GM19395 (cell line): Measurements from ENCODE around the gene MYO1B.

Source experiments
- ATAC-seq: cut with Tn5 transposase; IDR thresholded peaks from one replicate; pipeline ENCODE4 v1.9.1; 2021; ENCODE audit warnings: mild to moderate bottlenecking, moderate library complexity; ENCODE audit not compliant: unreplicated experiment

Gene MYO1B

DNA sequence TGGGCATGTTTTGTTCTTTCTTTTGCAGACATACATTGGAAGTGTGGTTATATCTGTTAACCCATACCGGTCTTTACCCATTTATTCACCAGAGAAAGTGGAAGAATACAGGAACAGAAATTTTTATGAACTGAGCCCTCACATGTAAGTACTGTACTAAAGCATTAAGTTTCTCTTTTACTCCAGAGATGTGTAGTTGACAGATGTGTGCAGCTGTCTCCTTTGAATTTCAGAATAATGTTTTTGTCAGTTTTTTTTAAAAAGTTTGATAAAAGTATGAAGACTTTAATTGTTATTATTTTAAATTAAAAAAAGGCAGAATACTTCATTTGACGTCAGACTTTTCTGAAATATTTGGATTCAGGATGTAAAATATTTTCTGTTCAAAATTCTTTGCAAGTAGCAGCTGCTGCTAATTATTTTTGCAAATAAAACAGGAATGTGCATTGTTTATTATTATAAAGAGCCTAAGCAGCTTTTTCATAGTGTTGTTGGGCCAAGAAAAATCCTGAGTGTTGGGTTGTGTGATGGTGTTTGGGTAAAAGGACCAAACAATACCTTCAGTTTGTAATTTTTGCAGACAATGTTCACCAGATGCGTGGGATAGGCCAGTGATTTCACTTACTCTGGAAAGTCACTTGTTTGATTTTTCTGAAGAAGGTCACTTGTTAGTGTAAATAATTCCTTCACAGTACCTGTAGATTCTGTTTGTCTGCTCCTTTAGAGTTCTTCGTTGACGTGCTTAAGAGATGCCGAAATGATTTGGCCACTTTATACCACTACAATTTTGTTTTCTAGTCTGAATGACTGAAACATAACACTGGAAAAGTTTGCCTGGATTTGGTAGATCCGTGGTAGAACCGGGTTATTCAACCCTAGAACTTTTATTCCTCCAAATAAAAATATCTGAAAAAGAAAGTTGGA, 51.1 kb downstream of the MYO1B start:
- no peak for ATAC-seq

DNA sequence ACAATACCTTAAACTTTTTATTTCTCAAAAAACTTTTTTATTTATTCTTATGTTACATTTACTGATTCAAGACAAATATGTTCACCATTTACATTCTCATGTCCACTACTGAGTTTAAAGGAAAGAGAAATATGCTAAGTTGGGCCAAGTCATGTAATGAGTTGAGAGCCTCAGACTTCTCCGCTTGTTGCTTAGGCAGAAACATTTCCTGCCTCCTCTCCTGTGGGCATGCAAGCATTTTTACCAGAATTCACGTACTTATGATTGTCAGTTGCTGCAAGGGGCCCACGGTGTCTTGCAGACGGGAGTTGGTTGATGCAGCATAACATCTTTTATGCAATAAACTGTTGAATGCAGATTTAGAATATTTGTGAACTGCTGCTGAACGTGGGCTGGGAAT, 51.8 kb downstream of the MYO1B start:
- ATAC-seq = no peak

DNA sequence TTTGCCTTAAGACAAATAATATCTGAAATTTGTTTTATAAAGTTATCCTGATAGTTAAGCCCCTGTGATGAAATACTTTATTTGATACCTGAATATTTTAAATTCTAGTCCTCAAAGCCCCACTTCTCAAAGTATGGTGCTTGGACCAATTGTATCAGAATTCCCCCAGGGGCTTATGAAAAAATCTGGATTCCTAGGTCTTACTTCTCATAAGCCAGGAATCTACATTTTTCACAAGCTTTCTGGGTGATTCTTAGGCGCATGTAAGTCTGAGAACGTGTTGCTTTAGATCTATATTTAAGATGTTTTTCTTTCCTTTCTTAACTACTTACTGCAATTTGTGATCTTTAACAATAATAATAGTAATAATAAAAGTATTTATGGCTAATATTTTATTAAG, 53.1 kb downstream of the MYO1B start:
- no peak for ATAC-seq

DNA sequence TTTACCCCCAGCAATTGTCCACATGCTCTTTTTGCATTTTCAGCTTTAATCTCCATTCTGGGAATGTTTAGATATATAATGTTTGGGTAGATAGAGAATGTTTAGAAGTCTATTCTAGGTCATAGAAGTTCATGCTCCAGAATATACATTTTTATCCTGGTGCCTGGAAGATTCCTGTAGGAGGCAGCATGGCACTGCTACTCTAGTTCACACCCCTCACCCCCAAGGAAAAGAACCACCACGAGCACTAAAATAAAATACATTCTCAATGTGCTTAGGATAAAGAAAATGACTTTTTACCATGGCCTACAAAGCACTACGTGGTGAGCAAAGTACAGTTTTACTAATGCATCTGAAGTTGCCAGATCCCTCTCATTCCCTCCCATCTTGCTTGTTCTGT, 53.8 kb downstream of the MYO1B start:
- no peak for ATAC-seq

DNA sequence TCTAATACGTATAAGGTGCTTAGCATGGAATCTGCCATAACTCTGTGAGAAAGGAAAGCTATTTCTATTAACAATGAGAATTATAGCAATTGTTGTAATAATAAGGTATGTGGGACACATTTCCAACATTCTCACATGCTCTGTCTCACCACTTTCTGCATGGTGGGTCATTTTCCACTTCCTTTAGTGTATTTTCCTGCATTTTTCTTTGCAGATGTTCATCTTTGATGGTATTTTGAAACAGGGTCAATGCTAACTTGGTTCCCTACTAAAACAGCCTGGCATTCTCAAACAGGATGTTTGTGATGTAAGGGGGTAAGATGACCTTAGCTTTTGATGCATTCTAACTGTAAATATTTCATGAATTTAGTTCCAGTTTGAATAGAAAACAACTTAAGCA, 54.7 kb downstream of the MYO1B start:
- no peak for ATAC-seq

DNA sequence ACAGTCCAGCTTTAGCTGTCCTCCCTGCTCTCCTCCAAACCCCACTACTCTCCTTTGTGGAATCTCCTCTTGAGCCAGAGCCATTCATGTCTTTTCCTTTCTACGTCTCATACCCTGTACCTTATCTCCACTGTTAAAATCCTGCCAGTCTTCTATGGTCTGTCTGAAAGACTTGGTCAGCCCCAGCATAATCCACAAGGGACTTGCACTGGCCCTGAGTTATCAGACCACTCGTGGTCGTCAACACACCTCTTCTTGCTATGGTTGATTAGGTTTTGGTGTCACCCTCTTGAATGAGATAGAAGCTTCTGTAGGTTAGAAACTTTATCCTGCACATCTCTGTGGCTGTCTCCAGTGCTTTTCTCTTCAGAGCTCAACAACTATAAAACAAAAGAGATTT, 56.8 kb downstream of the MYO1B start:
- ATAC-seq = peak; percentile 10

DNA sequence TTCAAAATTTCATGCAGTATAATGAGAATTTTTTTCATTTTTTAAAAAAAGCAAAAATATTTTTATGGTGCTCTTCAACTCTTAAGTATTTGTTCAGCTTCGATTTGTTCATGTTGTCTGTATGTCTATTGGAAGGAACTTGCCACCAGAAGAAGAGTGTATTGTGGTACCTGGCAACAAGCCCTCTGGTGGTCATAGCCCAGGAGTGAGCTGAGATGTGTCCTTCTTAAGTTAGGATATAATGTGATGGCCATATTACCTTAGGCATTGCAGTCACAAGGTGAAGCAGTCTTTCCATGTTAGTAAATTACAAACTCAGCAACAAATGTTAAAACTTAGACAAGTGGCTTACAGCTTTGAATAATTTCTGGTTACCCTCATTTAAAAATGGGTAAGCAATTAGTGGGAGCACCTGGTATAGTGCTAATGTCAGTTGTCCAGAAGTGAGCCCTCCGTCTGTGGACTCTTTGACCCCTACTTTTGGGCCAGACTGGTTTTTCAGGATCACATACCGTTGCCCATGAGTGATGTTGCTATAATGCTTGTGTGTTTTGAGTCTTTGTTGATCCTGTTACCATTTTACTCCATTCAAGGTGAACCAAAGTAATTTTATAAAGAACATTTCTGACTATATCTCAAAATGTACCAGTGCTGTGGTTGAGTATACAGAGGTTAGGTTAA, 57.4 kb downstream of the MYO1B start:
- ATAC-seq = peak; percentile 77

DNA sequence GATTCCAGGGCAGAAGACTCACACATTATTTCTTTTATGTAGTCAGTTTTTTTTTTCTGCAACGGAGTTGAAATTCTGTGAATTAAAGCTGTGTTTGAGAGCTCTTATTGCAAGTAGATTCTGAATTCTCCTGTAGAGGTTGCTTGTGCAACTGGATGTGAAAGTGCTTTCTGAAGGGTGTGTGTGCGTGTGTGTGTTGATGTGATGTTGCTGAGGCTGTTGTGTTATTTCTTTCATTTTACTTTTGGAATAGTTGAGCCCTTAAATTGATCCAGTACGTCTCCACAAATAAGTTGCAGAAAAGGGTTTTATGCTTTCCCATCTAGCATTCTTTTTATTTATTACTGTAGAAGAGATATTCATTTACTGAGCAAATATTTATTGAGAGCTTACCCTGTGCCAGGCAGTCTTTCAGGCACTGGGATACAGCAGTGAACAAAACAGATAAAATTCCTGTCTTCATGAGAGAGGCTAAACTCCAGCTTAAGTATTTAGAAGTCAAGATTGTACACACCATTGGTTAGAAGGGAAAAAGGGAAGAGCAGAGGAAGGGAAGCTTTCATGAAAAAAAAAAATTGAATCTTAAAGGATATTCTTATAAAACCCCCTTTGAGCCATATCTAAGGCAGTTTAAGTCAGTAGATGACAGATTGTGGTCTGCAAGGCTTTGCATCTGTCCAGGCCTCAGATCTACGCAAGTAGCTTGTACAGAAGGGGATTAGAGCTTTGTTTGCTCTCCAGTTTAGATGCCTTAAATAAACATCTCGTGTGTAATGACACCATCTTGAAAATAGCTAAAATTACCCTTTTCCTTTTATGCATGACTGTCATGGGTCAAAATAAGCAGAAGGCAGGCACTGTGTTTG, 58.2 kb downstream of the MYO1B start:
- ATAC-seq = no peak

DNA sequence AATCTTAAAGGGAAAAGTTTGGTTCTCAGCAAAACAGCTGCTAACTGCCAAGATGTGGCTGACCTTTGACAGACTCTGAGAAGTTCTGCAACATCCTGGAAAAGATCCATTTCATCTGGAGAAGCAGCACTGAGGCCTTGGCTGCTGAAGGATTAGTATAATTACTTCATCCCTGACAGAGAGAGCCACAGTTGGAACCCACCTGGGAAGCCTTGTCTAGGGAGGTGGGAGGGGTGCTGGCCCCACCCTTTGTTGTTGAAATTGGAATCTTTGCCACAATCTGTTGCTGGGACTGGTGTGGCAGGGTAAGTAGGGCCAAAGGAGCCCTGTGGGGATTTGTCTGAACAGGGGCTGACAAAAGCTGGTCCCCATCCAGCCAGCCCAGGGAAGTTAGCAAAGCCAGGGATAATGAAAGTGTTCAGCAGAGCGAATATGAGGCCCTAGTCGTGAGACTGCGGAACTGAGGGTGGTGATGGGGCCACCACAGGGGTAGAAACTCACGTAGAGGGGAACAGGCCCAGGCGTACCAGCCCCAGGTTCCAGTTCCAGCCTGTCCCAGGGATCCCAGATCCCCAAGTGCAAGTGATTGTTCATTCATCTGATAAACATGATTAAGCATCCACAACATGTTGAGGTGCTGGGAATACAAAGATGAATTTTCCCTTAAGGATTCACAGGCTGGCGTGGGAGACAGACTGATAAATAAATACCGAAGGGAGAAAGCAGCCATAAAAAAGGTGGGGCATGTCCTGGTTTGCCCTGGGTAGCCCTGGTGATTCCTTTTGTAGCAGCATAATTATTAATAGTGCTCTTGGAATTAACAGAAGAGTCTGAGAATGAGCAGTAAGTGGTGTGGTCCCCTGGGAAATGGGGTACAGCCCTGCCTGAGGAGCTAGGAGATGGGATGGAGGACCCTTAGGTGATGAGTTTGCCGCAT, 60.0 kb downstream of the MYO1B start:
- no peak for ATAC-seq

DNA sequence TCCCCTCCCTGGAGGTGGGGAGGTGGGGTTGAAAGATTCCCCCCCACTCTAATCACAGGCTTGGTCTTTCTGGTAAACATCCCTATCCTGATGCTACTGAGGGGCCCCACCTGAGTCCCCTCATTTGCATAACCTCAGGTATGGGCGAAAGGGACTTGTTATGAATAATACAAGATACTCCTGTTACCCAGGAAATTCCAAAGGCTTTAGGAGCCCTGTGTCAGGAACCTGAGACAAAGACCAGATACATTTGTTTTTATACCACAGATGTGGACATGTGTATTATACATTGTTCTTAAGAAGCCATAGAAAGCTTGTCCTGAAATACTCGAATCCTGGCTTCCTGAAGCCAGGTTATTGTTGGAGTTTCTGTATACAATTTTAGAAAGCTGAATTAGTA, 62.8 kb downstream of the MYO1B start:
- ATAC-seq = no peak

DNA sequence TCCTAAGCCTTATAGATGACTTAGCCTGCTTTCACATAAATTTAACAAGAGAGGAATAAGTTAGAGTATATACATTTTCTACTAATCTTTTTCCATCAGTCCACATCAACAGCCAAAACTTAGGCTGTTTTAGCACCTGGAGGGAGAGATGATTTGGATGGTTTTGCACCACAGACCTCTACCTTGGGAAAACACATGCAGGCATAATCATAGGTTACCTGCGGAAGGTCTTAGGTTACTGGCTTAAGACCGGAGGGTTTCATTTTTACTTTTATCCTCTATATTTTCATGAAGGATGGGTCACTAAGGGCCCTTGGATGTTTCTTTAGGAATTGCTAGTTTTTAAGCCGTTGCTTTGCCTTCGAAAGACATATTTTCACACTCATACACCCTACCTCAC, 66.0 kb downstream of the MYO1B start:
- no peak for ATAC-seq

DNA sequence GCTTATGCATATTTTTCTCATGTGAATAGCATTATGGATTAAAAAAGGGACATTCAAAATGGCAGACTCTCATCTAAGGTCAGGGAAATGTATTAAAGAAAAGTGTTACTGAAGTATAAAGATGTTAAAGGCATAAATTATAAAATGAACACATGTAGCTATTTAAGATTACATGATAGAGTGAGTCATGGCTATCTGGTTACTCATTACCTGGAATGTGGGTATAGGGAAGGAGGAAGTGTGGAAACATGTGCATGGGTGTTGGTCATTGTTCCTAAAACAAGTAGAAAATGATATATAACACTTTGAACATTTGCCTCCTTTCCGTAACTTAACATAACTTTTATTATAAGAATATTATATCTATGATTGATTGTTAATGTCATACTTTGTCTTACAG, 66.4 kb downstream of the MYO1B start:
- ATAC-seq = no peak

DNA sequence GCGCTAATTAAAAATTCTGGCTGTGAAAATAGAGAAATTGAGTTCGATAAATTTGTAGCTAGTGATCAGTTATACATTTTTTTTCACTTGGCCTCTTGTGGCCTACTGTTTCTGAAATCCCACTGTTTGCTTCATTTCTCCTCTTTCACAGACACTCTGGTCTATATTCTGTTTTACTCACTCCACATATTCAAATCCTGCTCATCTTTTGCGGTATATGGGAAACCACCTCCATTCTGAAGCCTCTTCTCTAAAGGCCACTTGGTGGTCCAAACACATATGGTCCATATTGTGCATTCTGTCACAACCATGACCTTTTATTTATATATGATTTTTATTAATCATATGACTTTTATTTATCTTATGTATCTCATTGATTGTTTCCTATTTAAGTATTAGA, 67.0 kb downstream of the MYO1B start:
- ATAC-seq = no peak

DNA sequence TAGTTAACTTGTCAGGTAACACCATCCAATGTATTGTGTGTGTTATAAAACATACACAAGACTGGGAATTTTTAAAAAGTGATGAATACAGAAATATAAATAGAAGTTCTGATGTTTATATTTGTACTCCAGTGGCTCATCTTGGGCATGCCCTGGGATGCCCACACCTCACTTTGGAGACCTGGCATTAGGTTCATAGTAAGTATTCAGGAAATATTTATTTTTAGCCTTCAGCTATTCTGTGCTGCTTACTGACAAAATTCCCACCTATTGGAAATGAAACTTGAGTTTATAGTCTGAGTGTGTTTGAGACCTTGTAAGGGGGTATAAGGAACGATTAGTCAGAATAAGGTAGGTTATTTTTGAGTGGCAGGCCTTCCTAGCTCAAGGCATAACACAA, 67.5 kb downstream of the MYO1B start:
- no peak for ATAC-seq

DNA sequence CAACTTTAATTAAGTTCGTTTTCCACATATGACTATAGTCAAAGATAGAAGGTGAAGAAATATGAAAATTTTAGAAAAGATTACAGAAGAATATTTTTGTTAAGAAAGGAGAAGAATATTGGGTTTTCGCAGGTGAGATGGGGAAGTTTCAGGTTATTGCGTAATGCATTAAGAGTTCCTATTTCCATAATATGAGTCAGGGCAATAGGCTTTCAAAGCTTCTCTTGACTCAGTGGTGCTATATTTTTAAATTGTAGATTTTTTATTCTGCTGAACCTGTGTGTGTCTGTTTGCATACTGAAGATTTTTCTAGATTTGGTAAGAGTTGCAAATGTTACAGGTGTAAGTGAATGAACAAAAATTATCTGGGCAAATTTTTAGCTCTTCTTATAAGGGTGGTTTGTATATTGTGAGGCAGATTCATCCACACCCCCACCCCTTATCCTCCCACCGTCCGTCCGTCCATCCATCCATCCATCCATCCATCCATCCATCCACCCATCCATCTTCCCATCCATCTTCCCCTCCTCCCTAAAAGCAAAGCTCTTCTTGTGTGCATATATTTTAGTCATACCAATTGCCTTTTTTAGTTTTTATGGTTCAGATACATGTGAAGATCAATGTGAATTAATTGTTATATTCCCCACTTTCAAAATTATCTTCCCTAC, 69.6 kb downstream of the MYO1B start:
- no peak for ATAC-seq

DNA sequence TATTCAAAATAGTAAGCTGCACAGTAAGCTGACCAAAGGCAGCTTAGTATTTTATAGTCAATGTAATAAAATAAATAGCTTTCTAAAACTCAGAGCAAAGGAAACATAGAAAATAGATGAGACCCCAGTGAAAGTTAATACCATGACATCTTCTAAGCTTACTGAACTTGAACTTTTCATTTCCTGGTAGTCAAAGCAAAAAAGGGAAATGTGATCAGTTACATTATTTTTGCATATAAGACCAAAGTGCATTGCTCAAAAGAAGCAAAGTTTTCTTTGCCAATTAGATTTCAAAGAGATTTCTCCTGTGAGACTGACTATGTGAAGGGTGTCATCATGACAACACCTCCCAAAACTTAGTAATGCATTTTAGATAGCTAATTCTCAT, 70.2 kb downstream of the MYO1B start:
- ATAC-seq = no peak

DNA sequence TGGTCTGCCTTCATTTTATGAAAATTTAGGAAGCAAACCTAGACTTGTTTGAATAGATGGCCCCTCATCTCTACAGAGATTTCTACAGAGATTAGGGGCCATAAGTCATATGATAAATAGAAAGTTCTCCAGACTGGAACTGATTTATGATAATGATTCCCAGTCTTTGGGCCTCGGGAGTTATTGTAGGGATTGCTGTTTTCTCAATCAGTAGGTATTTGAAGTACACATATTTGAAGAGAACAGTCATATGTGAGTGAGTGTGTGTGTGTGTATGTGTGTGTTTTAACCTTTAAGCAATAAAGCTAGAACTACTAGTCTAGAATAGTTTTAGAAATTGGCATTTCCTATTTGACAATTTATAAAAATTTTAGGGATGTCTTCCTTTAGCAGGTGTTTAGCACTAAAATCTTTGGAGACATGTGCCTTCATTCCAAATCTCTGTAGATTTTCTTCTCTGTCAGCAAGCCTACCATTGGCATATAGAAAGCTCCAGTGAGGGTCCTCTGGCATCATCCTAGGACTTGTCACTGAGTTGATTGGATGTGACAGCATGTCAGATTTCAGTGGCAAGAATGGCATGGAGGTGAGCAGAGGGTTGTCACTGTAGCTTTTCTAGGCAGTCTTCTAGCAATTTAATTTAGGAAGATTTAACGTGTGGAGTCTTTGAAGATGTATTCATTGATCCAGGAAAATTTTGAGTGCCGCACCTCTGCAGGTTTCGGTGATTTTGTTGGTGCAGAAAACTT, 71.2 kb downstream of the MYO1B start:
- ATAC-seq = no peak

DNA sequence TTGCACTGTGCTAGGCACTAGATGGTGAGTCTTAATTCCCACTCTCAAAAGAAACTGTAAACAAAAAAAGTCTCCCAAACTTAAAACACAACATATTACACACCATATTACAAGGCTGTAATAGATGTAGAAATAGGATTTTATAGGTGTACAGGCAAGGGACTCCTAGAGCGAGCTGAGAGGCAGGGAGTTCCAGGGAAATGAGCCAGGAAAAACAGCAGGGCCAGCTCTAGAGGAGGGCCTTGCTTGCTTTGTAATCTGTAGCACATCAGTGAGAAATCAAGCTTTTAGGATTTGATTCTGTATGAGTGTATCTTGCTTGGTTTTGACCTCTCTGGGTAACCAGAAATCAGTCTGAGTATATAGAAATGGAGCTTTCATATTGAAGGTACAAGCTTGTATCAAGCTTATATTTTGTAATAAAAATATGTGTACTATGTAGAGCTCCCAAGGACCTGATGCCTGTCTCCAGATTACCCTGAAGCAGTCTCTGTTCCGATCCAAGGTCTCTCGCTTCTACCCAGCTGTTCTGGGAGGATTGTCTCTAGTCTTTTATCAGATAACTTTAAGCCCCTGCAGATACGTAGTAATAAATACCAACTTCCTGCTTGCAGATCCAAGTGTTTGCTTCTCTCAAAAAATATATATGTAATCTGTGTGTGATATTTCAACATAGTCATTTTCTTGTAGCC, 73.0 kb downstream of the MYO1B start:
- no peak for ATAC-seq

DNA sequence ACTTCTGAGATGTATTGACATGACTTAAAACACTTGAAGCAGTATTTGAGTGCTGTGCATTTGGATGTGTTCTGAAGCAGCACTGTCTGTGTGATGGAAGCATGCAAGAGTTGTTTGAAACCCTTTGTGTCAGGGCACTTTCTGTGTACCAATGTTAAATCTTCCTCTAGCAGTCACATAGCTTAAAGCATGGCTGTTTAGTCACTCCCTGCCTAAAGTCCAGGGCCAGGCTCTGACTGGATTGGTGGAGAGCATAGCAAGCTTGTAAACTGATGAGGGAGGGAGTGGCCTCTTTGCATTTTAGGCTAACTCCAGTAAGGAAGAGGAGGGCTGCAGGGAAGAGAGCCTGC, 73.5 kb downstream of the MYO1B start:
- ATAC-seq = no peak
